Measurements from ENCODE around the gene ACSS3. TPM values are rescaled to one million over a fixed set of nuclear protein-coding genes. Genes with fewer than 3 reads are reported as not detected.

ACSS3 gene
- total RNA-seq, 1 donor from 2014 or later: 3.6 TPM

DNA sequence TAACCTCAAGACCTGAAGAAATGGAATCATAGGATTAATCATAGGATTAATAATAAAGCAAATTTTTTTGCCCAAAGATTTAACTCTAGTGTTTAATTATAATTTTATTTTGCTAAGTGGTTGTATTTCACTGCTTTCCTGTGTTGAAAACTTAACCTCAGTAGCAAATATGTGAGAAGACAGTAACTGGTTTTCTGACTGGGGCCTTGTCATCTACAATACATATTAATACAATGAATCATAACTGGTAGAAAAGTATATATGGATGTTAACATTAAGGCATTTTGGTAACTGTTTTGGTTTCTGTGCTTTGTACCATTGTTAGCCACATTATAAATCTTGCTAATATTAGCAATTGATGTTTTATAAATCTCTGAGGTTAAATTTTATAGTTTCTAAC is 92.2 kb downstream of the ACSS3 start:
- Mint-ChIP-seq H3K36me3 (ENCODE audit: unreplicated experiment) (no peaks in the 10 kb centered on the region), H3K4me3 (ENCODE audit: unreplicated experiment) (no peak overlapping the region), H3K9me3 (ENCODE audit: unreplicated experiment) (peaks cover 2% of the 10 kb centered on the region), H3K27ac (ENCODE audit: unreplicated experiment) (no peak overlapping the region), H3K4me1 (ENCODE audit: low read depth, unreplicated experiment) (no peaks in the 10 kb centered on the region), H3K27me3 (ENCODE audit: unreplicated experiment) (no peaks in the 10 kb centered on the region)
- TF ChIP-seq, protein P1, sequence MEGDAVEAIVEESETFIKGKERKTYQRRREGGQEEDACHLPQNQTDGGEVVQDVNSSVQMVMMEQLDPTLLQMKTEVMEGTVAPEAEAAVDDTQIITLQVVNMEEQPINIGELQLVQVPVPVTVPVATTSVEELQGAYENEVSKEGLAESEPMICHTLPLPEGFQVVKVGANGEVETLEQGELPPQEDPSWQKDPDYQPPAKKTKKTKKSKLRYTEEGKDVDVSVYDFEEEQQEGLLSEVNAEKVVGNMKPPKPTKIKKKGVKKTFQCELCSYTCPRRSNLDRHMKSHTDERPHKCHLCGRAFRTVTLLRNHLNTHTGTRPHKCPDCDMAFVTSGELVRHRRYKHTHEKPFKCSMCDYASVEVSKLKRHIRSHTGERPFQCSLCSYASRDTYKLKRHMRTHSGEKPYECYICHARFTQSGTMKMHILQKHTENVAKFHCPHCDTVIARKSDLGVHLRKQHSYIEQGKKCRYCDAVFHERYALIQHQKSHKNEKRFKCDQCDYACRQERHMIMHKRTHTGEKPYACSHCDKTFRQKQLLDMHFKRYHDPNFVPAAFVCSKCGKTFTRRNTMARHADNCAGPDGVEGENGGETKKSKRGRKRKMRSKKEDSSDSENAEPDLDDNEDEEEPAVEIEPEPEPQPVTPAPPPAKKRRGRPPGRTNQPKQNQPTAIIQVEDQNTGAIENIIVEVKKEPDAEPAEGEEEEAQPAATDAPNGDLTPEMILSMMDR (IDR thresholded peaks at IDR 0.05; ENCODE audit: partially characterized antibody, unreplicated experiment): no peak
- DNase-seq: no peak

DNA sequence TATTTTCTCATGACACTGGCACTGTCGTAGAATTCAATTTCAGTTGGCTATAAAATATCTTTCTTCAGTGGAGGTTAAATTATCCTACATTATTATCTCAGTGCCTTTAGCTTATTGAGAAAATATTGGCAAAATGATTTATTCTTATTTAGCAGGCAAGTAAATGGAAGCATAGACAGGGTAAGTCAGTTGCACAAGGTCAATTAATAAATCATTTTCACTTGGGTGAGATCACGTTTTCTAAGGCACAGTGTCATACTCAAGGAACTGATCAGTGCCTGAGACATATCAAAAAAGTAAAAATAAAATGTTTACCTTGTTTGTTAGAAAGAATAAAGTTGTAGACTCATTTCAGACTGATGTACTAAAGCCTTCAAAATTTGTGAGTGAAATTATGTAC is 95.0 kb downstream of the ACSS3 start:
- Mint-ChIP-seq H3K27ac (ENCODE audit: unreplicated experiment) (no peak overlapping the region), H3K36me3 (ENCODE audit: unreplicated experiment) (no peaks in the 10 kb centered on the region), H3K4me1 (ENCODE audit: low read depth, unreplicated experiment) (no peaks in the 10 kb centered on the region), H3K27me3 (ENCODE audit: unreplicated experiment) (no peaks in the 10 kb centered on the region), H3K4me3 (ENCODE audit: unreplicated experiment) (no peak overlapping the region), H3K9me3 (ENCODE audit: unreplicated experiment) (peaks cover 6% of the 10 kb centered on the region)
- no peak for DNase-seq
- TF ChIP-seq, protein P1 (IDR thresholded peaks at IDR 0.05; ENCODE audit: partially characterized antibody, unreplicated experiment): no peak

DNA sequence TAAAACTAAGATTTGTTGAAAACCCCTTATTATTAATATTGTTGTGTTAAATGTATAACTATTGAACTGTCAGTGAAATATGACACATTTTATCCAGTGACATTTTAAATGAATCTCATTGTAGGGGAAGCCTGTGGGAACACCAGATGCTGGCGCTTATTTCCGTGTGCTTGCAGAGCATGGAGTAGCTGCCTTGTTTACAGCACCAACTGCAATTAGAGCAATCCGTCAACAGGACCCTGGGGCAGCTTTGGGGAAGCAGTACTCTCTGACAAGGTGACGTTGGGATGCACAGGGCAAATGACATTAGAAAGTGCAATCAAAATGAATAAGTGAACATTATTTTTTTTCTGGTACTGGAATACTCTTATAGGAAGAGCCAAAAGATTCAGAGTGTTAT is 96.8 kb downstream of the ACSS3 start:
- DNase-seq: peak; percentile 24
- Mint-ChIP-seq H3K9me3 (ENCODE audit: unreplicated experiment) (peaks cover 6% of the 10 kb centered on the region), H3K27me3 (ENCODE audit: unreplicated experiment) (no peaks in the 10 kb centered on the region), H3K4me3 (ENCODE audit: unreplicated experiment) (no peak overlapping the region), H3K36me3 (ENCODE audit: unreplicated experiment) (no peaks in the 10 kb centered on the region), H3K27ac (ENCODE audit: unreplicated experiment) (no peak overlapping the region), H3K4me1 (ENCODE audit: low read depth, unreplicated experiment) (no peaks in the 10 kb centered on the region)
- TF ChIP-seq, protein P1 (IDR thresholded peaks at IDR 0.05; ENCODE audit: partially characterized antibody, unreplicated experiment): no peak

- Mint-ChIP-seq H3K4me3 (ENCODE audit: unreplicated experiment) (no peak overlapping the region), H3K27ac (ENCODE audit: unreplicated experiment) (no peak overlapping the region), H3K27me3 (ENCODE audit: unreplicated experiment) (no peaks in the 10 kb centered on the region), H3K9me3 (ENCODE audit: unreplicated experiment) (peaks cover 6% of the 10 kb centered on the region), H3K36me3 (ENCODE audit: unreplicated experiment) (no peaks in the 10 kb centered on the region), H3K4me1 (ENCODE audit: low read depth, unreplicated experiment) (no peaks in the 10 kb centered on the region)
- no peak for DNase-seq
- TF ChIP-seq, protein P1 (IDR thresholded peaks at IDR 0.05; ENCODE audit: partially characterized antibody, unreplicated experiment): no peak
Observed at GRCh38 chr12:81176796-81177195, 98.9 kb downstream of the ACSS3 start.

- Mint-ChIP-seq H3K27me3 (ENCODE audit: unreplicated experiment) (no peaks in the 10 kb centered on the region), H3K36me3 (ENCODE audit: unreplicated experiment) (no peaks in the 10 kb centered on the region), H3K4me1 (ENCODE audit: low read depth, unreplicated experiment) (no peaks in the 10 kb centered on the region), H3K27ac (ENCODE audit: unreplicated experiment) (no peak overlapping the region), H3K4me3 (ENCODE audit: unreplicated experiment) (no peak overlapping the region), H3K9me3 (ENCODE audit: unreplicated experiment) (peaks cover 4% of the 10 kb centered on the region)
- TF ChIP-seq, protein P1 (IDR thresholded peaks at IDR 0.05; ENCODE audit: partially characterized antibody, unreplicated experiment): no peak
- no peak for DNase-seq
Observed at GRCh38 chr12:81181691-81182090, 103.8 kb downstream of the ACSS3 start.
